ENCODE results near the gene KIF2A.

The KIF2A gene

DNA sequence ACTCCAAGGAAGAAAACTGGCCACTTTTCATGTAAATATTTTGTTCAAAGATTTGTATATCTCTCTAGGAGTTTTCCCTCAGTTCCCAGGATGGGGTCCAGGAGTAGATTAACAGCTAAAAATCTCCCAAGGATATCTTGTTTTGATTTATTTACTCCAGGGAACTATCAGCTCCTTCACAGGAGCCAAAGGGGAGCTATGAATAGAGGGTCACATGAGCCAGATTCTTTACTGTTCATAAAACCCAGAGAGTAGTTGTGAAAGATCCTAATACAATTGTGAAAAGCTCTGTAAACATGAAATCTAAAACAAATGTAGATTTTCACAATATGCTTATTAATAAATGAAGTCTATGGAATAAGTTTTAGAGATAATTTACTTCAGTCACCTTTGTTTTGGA, 80.8 kb downstream of the KIF2A start:
- DNase-seq = no peak

- no peak for DNase-seq
These were observed 89.4 kb downstream of the KIF2A start for GRCh38 chr5:62395210-62395950.

DNA sequence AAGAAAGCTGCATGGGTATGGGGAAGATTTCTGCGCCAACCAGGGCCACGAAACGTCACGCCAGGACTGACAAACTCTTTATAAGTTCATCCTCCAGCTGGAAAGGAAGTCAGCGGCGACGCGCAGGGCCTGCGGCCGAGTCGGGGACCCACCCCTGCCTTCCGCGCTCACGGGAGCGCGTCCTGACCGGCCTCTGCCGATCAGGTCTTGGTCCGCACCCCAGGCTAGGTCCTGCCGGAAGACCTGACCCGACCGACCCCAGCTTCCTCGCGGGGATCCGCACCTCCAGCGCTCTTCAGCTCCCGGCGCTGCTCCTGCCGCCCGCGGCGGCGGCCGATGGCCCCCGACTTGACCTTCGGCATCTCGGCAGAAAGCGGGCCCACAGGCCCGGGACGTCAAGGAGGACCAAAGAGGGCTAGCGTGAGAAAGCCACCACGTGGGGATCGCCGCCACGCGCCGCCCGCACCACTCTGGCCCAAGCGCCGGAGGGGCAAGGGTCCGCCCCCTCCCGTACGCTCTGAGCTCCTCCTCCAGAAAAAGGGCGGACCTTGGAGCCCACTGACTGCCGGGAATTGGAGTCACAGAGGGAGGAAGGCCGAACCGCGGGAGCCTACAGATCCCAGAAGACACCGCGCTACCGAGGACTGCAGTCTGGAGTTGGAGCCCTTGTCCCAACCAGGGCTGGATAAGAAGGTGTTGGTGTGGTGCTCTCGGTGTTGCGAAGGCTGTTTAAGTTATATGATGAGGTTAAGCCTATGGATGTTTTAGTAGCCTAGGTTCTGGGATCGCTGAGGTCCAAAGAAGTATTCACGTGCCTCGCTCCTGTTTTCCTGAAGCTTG, 97.6 kb downstream of the KIF2A start, which contains the start of gene DIMT1:
Gene DIMT1, minus strand, starts transcription at position 495 of the 840 bp plus-strand sequence. Its CDS starts 133 bp downstream, at position 362.
- peak; percentile 96 to 97 for DNase-seq

DNA sequence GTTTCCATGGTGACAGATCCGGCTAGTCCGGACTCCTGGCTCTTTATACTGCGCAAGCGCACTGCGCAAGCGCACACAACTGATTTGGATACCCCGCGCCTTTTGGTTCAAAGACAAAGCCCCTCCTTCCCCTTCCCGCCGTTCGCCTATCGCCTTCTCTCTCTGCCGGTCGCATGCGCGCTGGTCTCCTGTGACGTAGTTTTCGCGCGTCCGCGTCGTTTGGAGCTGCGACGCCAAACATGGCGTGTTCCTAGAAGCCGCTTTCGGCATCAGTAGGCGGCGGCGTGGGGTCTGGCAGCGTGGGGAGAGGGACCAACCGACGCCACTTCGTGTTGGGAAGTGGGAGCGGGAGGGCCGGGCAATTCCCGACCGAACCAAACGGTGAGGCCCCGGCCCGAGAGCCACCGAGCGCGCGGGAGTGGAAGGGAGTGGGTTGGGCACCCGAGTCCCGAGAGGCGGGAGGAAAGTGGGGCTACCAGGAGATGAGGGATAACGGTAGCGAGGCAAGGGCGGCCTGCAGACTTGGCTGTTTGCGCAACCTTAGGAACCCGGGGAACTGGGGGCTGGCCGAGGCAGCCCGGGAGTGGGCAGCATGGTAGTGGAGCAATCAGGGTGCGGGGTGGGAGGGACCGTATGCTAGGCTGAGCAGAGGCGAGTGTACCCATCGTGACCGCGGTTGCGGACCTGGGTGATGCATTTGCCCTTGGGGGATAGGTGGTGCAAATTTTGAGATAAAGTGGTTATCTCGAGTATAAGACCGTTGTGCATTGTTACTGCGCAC, 106.7 kb downstream of the KIF2A start, which contains the start of gene IPO11:
Gene IPO11, plus strand, starts transcription at position 215 of the 781 bp plus-strand sequence. CDS start 24,517 bp downstream, outside the sequence.
- DNase-seq = peak; percentile 98

GRCh38 chr5:62413711-62414110, 107.7 kb downstream of the KIF2A start:
- DNase-seq = no peak

DNA sequence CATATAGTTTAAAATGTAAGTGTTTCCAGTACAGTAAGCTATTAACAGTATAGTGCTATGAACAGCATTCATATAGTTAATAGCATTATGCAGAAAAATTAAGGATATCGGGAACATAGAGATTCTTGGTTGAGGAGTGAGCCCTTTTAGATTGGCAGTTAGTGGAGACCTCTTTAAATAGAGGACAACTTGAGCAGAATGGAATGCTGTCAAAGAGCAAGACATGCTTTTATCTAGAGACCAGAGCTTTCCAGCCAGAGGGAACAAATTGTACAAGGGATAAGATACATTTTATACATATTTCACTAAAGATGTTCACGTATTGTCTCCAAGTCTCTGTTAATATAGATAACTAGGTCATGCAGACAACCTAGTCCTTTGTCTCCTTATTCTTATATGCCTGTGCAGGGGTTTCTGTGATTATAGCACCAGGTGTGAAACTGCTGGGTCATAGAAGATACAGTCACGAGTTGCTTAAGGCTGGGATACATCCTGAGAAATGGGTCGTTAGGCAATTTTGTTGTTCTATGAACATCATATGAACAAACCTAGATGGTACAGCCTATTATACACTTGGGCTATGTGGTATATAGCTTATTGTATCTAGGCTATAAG, 112.6 kb downstream of the KIF2A start:
- DNase-seq = no peak

- no peak for DNase-seq
These were observed 113.6 kb downstream of the KIF2A start for GRCh38 chr5:62419609-62420008.

GRCh38 chr5:62421414-62421813, 115.4 kb downstream of the KIF2A start:
- no peak for DNase-seq

DNA sequence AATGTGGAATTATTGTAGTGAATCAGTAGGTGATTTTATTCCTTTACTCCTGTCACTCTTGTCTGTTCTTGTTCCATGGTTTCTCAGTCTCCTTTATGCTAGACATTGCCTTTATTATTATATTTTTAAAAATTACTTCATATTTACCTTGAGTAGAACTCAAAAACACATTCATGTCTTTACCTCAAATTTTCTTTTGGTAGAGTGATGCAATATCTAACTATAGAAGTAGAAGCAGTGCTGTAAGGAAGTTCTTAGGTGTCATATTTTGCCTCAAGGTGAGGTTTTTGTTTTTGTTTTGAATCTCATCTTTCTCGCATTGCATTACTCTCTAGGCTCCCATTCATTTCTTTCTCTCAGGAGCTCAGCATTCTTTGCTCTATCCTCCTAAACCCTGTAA, 118.8 kb downstream of the KIF2A start:
- no peak for DNase-seq

DNA sequence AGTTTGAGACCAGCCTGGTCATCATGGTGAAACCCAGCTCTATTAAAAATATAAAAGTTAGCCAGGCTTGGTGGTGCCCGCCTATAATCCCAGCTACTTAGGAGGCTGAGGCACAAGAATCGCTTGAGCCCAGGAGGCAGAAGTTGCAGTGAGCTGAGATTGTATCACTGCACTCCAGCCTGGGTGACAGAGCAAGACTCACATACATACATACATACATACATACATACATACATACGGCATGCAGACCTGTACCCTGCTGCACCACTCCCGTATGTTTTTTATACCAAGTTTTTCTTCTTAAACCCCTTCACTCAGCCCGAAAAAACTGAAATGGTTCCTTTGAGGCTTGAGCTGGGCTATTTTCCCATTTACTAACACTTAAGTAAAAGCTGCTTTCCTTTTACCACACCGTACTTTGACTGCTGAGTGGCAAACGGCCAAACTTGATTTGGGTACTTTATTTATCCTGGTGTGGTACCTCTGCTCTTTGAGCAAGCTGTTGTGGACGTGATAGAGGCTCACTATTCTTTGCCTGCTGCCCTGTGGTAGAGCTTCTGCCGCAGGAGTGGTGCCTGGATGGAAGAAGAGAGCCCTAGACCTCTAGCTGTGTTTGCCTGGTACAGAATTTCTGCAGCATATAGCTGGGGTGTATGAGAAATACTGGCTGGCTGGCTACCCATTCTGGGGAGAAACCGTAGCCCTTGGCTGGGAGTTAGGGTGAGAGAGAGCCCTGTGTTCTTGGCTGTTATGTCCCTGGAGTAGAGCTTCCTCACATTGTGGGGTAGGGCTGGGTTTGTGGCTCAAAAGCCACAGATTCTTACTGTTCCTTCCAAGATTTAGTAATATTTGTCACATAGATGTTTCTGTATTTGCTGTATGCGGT, 126.0 kb downstream of the KIF2A start:
- DNase-seq = no peak

DNA sequence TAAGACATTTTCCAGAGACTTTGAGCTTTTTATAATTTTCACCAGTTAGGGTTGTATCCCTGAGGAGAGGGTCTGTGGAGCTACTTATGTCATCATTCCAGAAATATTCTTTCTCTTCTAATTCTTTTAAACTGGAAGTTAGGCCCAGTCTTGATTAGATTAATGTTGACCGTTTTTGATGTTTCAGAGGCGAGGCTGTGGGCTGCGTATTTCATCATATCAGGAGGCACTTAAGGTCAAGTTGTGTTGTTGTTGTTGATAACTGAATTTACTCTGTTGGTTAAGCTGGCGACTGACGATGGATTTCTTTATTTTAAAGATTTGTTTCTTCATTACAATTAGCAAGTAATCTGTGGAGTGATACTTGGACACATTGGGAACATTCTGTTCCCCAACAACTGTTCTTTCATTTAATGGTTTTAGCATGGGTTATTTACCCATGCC, 126.6 kb downstream of the KIF2A start:
- no peak for DNase-seq

Measured in AML-193 (cell line).